WTC11 (cell line): ENCODE results near the gene FZR1. TPM values are rescaled to one million over a fixed set of nuclear protein-coding genes. Genes with fewer than 3 reads are reported as not detected.

Experiments
- ATAC-seq: fragments of 200-7000 bp; cut with Tn5 transposase; 2 replicates; pipeline ENCODE4 v1.10.0; 2021; ENCODE audit warnings: mild to moderate bottlenecking, moderate library complexity
- CTCF ChIA-PET: fragments of 300-600 bp; sonication (Branson Sonifier 250); formaldehyde crosslinking; loops from one replicate; lab custom pipeline; 2021; ENCODE audit warnings: antibody characterized with exemption; lab: Charles Lee
- POLR2A ChIA-PET: fragments of 350-600 bp; sonication (Branson Sonifier 250); formaldehyde crosslinking; loops from one replicate; lab custom pipeline; 2021; ENCODE audit warnings: antibody characterized with exemption; lab: Charles Lee
- DNase-seq: peaks from one replicate; pipeline ENCODE4 v3.0.0; 2021; ENCODE audit warnings: low spot score
- H3K27ac Mint-ChIP-seq: 2 replicates; pipeline ENCODE4 v1.8.0; 2021; ENCODE audit warnings: mixed read lengths
- H3K27me3 Mint-ChIP-seq: 2 replicates; pipeline ENCODE4 v1.8.0; 2021; ENCODE audit warnings: low read depth, mild to moderate bottlenecking, moderate library complexity, mixed read lengths
- H3K36me3 Mint-ChIP-seq: 2 replicates; pipeline ENCODE4 v1.8.0; 2021; ENCODE audit warnings: mixed read lengths
- H3K4me1 Mint-ChIP-seq: 2 replicates; pipeline ENCODE4 v1.8.0; 2022; ENCODE audit warnings: mixed read lengths
- H3K4me3 Mint-ChIP-seq: 2 replicates; pipeline ENCODE4 v1.8.0; 2021; ENCODE audit warnings: mild to moderate bottlenecking, moderate library complexity, mixed read lengths
- H3K9me3 Mint-ChIP-seq: 2 replicates; pipeline ENCODE4 v1.8.0; 2021; ENCODE audit warnings: mixed read lengths
- ARID4B ChIP-seq: sonication (generic); formaldehyde crosslinking; IDR thresholded peaks from 2 replicates; pipeline ENCODE4 v1.8.0; 2023; ENCODE audit warnings: missing genetic modification reagents, mild to moderate bottlenecking, borderline replicate concordance
- ATF2 ChIP-seq: sonication (generic); formaldehyde crosslinking; IDR thresholded peaks from 2 replicates; pipeline ENCODE4 v1.8.1; 2022; ENCODE audit warnings: low read depth, missing genetic modification reagents, borderline replicate concordance
- CTCF ChIP-seq: fragments of 200-600 bp; IDR thresholded peaks from 2 replicates; pipeline ENCODE4 v1.8.0; 2022; ENCODE audit warnings: antibody characterized with exemption
- ELF4 ChIP-seq: sonication (generic); formaldehyde crosslinking; IDR thresholded peaks from 2 replicates; pipeline ENCODE4 v1.8.1; 2022; ENCODE audit warnings: low read depth, mild to moderate bottlenecking, moderate library complexity, missing genetic modification reagents
- FOXP1 ChIP-seq: sonication (generic); formaldehyde crosslinking; IDR thresholded peaks from 2 replicates; pipeline ENCODE4 v1.8.0; 2022; ENCODE audit warnings: missing genetic modification reagents, mild to moderate bottlenecking, moderate library complexity, borderline replicate concordance
- GRHL2 ChIP-seq: fragments of 250-450 bp; sonication (Bioruptor Pico); IDR thresholded peaks from 2 replicates; pipeline ENCODE4 v1.8.0; 2022; ENCODE audit warnings: mild to moderate bottlenecking, moderate library complexity; ENCODE audit not compliant: insufficient replicate concordance, severe bottlenecking
- RORB ChIP-seq: fragments of 250-450 bp; sonication (Bioruptor Pico); IDR thresholded peaks from 2 replicates; pipeline ENCODE4 v1.9.0; 2021; ENCODE audit warnings: mild to moderate bottlenecking
- SOX15 ChIP-seq: fragments of 250-450 bp; sonication (Bioruptor Pico); IDR thresholded peaks from 2 replicates; pipeline ENCODE4 v1.9.0; 2021; ENCODE audit warnings: mild to moderate bottlenecking
- TCF7 ChIP-seq: sonication (generic); formaldehyde crosslinking; IDR thresholded peaks from 2 replicates; pipeline ENCODE4 v1.8.0; 2022; ENCODE audit warnings: mild to moderate bottlenecking, low read depth, missing genetic modification reagents, moderate library complexity
- TEAD4 ChIP-seq: sonication (generic); formaldehyde crosslinking; IDR thresholded peaks from 2 replicates; pipeline ENCODE4 v1.8.0; 2022; ENCODE audit warnings: mild to moderate bottlenecking, missing genetic modification reagents
- ZNF138 ChIP-seq: sonication (generic); formaldehyde crosslinking; conservative IDR thresholded peaks from 2 replicates; pipeline ENCODE4 v1.8.1; 2022; ENCODE audit warnings: mild to moderate bottlenecking, moderate library complexity, missing genetic modification reagents
- ZNF232 ChIP-seq: sonication (generic); formaldehyde crosslinking; IDR thresholded peaks from 2 replicates; pipeline ENCODE4 v1.8.0; 2022; ENCODE audit warnings: mild to moderate bottlenecking, missing genetic modification reagents
- ZNF317 ChIP-seq: sonication (generic); formaldehyde crosslinking; IDR thresholded peaks from 2 replicates; pipeline ENCODE4 v1.8.1; 2023; ENCODE audit warnings: low read depth, mild to moderate bottlenecking, moderate library complexity, missing genetic modification reagents, borderline replicate concordance
- ZNF416 ChIP-seq: fragments of 250-450 bp; sonication (Bioruptor Pico); IDR thresholded peaks from 2 replicates; pipeline ENCODE4 v1.9.0; 2021; ENCODE audit warnings: mild to moderate bottlenecking, inconsistent platforms
- ZNF423 ChIP-seq: fragments of 250-450 bp; sonication (Bioruptor Pico); IDR thresholded peaks from 2 replicates; pipeline ENCODE4 v2.1.2; 2022; ENCODE audit warnings: mild to moderate bottlenecking, moderate library complexity
- total RNA-seq: library from RNA; stranded (reverse); gene quantifications from 3 replicates; pipeline ENCODE4 v1.2.3, GENCODE V29; 2021
- TF ChIP-seq, protein P1 (sequence below): sonication (generic); formaldehyde crosslinking; IDR thresholded peaks from 2 replicates; pipeline ENCODE4 v1.8.1; 2023; ENCODE audit warnings: mild to moderate bottlenecking, moderate library complexity, missing genetic modification reagents

FZR1 gene
- total RNA-seq, 1 experiment from 2014 or later, result 60.8 TPM

GRCh38 chr19:3496392-3497273 lies 9.5 kb upstream of the FZR1 start:
- H3K27ac Mint-ChIP-seq, result no peak overlapping the region
- ATAC-seq, result no peak
- H3K36me3 Mint-ChIP-seq, result peaks cover 31% of the 10 kb centered on the region
- H3K9me3 Mint-ChIP-seq, result no peaks in the 10 kb centered on the region
- no peak overlapping the region for H3K4me3 Mint-ChIP-seq
- H3K4me1 Mint-ChIP-seq, result peaks cover 9% of the 10 kb centered on the region
- TF ChIP-seq ZNF317 (no peak), TCF7 (no peak)
- ChIA-PET POLR2A (no interaction called here), CTCF (no interaction called here)
- no peaks in the 10 kb centered on the region for H3K27me3 Mint-ChIP-seq
- no peak for DNase-seq

GRCh38 chr19:3497757-3498520 lies 8.2 kb upstream of the FZR1 start:
- ATAC-seq (no peak), DNase-seq (no peak)
- CTCF ChIA-PET, result no interaction called here
- no peak overlapping the region for H3K4me3 Mint-ChIP-seq
- H3K9me3 Mint-ChIP-seq, result no peaks in the 10 kb centered on the region
- no peak overlapping the region for H3K27ac Mint-ChIP-seq
- no peaks in the 10 kb centered on the region for H3K27me3 Mint-ChIP-seq
- POLR2A ChIA-PET, result no interaction called here
- peaks cover 9% of the 10 kb centered on the region for H3K4me1 Mint-ChIP-seq
- no peak for TF ChIP-seq SOX15 (CRISPR knock-in tag)
- TF ChIP-seq ATF2 (CRISPR knock-in tag), result no peak
- TF ChIP-seq ZNF232, result no peak
- TF ChIP-seq CTCF, result no peak
- no peak for TF ChIP-seq RORB (CRISPR knock-in tag)
- TF ChIP-seq ZNF416 (CRISPR knock-in tag), result no peak
- no peak for TF ChIP-seq ZNF138 (CRISPR knock-in tag)
- no peak for TF ChIP-seq ZNF423 (CRISPR knock-in tag)
- TF ChIP-seq FOXP1, result no peak
- no peak for TF ChIP-seq ARID4B (CRISPR knock-in tag)
- TF ChIP-seq TEAD4 (CRISPR knock-in tag), result no peak
- TF ChIP-seq ELF4, result no peak
- no peak for TF ChIP-seq GRHL2
- TF ChIP-seq, protein P1, sequence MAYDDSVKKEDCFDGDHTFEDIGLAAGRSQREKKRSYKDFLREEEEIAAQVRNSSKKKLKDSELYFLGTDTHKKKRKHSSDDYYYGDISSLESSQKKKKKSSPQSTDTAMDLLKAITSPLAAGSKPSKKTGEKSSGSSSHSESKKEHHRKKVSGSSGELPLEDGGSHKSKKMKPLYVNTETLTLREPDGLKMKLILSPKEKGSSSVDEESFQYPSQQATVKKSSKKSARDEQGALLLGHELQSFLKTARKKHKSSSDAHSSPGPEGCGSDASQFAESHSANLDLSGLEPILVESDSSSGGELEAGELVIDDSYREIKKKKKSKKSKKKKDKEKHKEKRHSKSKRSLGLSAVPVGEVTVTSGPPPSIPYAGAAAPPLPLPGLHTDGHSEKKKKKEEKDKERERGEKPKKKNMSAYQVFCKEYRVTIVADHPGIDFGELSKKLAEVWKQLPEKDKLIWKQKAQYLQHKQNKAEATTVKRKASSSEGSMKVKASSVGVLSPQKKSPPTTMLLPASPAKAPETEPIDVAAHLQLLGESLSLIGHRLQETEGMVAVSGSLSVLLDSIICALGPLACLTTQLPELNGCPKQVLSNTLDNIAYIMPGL (CRISPR knock-in tag), result no peak
- H3K36me3 Mint-ChIP-seq, result peaks cover 27% of the 10 kb centered on the region
